Hematopoietic multipotent progenitor cell treated with erythropoietin and hydrocortisone succinate and interleukin-3 and kit ligand, for 8 days (in vitro differentiated cells): Measurements from ENCODE around the gene CDK3.
"Not testable (repeated sequence)": the region's sequence is repeated elsewhere in the genome, so short reads cannot be mapped to it uniquely, and the experiment has no call there.

ENCODE experiments used
- DNase-seq: peaks from one replicate; pipeline ENCODE4 v3.0.0-alpha.2; 2015

CDK3 gene

DNA sequence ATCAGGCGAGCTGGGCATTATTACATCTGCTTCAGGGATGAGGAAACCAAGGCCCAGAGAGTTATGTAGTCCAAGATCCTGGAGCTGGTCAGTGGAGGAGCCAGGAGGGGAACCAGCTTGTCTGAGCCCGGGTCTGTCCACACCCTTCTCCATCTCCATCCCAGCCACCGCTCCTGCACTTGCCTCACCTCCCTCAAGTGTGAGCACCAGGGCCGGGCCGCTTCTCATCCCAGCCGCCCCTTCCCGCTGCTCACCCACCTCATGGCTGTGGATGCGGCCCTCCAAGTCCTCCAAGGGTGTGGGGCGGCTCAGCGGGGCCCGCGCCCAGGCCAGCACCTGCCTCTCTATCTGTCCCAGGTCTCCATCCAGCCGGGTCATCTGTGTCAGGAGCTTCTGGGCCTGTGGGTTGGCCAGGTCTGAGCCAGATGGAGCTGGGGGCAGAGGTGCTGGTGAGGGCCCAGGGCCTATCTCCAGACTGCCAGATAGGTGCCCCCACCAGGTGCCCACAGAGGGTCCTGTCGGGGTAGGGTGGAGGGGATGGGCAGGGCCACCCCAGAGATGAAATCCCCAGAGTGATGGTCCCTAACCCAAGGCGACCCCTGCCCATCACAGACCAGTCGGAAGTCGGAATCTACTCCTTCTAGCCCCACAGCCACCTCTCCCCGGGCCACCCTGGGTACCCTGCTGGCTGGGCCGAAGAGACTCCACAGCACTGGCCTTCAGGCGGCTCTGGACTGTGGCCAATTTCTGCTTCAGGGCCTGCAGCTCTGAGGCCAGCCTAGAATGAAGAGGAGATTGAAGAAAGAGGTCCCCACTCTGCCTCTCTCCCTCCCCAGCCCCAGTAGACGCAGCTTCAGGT, 17.1 kb downstream of the CDK3 start:
- DNase-seq: no peak

DNA sequence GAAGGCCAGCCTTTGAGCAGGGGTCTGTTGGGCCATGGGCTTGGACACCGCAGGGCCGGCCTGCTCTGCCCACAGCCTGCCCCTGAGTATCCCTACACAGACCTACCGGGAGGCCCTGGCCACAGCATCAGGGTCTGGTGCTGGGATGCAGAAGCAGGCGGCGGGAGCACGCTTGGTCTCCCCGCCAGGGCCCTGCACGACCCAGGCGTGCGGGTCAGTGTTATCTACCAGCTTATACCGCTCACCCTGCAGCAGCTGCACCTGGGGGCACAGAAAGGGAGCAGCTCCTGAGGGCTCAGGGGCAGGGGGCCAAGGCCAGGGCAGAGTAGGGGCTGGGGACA, 17.7 kb downstream of the CDK3 start:
- no peak for DNase-seq

DNA sequence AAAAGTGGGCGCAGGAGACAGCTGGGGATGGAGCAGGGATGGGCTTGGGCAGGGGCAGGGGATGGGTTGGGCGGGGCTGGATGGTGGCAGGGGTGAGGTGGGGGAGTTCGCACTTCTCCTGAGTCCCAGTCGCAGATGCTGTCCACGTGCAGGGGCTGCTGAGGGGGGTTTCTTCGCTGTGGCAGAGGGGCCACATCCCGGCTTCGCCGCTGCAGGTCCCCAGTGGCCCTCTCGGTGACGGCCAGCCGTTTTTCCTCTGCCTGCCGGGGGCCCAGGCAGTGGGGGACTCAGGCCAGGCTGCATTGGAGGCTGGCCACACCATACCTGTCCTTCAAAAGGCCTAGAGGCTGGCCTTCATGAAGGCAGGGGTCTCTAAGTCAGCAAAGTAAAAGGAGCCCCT, 18.1 kb downstream of the CDK3 start:
- DNase-seq: no peak

DNA sequence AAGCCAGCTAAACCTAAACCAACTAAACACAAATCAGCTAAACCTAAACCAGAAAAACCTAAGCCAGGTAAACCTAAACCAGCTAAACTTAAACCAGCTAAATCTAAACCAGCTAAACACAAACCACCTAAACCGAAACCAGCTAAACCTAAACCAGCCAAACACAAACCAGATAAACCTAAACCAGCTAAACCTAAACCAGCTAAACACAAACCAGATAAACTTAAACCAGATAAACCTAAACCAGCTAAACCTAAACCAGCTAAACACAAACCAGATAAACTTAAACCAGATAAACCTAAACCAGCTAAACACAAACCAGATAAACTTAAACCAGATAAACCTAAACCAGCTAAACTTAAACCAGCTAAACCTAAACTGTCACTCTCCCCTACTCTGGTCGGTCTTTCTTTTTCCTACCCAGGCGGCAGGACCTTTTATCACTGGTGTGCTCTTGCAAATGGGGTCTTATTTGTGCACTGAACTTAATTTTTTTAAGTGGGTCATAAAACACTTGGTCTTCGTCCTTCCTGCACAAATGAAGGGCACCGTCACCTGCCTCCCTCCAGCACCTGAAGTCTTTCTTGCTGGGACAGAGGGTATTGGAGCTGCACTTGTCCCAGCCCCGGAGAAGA, 19.3 kb downstream of the CDK3 start:
- no peak for DNase-seq

DNA sequence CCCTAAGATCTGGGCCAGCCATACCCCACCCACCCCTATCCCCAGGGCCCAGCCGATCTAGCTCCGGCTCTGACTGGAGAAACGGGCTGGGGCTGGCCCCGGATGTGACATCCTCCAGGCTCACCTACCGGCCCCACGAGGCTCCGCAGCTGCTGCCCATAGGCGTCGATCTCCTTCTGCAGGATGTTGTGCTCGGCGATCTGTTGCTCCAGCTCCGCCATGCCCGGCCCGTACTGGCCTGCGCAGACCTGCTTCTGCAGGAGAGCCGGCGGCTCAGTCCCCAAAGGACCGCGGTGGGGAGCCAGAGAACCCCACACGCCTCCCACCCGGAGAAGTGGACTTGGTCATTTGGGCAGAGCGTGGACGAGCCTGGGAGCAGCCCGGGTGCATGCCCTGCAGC, 21.6 kb downstream of the CDK3 start:
- DNase-seq: no peak

DNA sequence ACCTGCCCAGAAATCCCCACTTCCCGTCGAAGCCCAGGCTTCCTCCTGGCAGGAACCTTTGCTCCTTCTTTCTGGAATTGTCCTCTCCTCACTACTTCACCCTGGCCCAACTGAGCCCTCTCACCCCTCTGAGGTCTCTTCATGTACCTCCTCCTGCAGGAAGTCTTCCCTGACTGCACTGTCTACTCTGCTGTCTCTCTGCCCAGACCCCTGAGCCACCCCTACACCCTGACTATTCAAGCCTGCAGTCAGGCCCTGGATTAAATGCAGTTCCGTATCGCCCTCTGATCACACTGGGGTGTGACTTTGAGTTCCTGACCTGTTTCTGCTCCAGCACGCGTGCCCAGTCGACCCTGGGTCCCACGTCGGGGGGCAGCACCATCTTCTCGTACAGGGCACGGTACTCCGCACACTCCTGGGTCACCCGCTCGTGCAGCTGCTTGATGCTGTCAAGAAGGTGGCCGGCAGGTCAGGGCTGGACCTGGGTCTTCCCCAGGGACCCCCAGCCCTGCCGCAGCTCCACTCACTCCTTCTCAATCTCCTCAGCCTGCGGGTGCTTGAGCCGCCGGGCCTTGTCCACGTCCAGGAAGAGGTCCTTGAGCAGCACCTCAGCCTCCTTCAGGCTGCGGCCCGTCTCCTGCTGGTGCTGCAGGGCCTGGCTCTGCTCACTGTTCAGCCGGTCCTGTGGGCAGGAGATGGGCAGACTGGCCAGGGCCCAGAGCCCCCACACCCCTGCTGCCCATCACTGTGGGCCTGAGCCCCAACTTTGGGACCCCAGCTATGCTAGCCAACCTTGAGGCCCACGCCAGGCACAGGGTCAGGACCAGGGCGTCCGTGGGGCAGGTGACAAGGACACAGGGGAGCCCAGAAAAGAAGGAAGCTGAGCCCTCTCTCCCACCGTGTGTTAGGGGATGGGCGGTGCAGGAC, 22.6 kb downstream of the CDK3 start:
- DNase-seq: no peak

DNA sequence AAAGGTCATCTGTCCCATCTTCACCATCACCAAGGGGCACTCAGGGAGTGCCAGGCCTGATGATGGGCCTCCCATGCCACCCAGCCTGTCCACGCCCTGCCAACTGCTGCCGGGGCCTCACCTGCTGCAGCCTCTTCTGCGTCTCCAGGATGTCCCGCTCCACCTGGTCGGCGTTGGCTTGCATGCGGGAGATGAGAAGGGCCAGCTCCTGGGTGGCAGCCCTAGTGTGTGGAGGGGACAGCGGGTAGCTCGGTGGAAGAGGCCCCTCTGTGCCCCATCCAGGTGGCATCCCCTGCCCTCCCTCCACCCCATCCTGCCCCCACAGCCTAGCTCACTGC, 23.2 kb downstream of the CDK3 start:
- DNase-seq: no peak

DNA sequence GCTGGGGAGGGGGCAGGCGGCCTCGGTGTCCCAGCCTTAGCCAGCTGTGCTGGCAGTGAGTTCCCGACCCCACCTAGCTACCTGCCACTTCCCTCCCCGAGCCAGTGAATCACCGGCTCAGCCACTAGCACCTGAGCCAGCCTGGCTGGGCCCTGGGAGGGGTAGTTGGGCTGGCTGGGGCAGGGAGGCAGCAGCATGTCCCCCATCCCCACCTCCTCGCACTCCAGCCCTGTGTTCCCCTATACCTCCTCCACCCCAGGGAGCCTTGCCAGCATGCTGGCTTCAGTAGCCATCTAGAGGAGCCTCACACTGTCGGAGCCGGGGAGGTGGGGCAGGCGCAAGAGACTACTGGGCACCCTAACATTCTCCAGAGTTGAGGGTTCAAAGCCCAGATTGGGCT, 23.7 kb downstream of the CDK3 start:
- no peak for DNase-seq

DNA sequence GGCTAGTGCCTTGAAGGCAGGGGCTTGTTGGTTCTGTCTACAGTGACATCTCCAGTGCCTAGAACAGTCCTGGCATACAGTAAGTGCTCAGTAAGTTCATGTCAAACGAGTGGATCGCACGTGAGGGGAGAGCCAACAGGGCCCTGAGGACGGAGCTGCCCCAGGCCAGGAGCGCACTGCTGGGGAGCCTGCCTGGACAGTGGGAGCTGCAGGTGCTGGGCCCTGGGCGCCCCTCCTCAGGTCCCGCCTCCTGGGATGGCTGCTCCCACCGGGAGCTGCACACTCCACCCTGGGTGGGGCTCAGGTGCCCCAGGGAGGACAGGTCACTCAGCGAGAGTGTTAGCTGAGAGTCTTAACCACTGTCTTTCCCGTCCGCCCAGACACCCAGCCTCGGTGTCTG, 24.6 kb downstream of the CDK3 start:
- DNase-seq: no peak

DNA sequence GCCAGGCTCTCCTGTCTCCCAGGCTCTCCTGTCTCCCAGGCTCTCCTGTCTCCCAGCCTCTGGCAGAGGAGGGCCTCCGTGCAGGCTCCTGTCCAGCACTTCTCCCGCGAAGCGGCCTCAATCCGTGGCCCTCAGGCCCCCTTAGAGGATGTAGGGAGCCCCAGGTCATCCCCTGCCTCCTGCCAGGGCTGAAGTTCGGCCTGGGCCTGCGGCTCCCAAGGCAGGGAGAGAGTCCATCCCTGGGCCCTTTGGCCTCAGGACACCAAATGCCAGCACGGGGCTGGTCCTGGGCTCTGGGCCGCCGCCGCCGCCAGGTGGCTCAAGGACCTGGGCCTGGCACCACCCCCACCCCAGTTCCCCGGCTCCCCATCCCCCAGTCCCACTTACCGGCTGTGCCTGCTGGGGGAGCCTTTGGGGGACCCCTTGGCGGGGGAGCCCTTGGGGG, 26.1 kb downstream of the CDK3 start:
- no peak for DNase-seq

DNA sequence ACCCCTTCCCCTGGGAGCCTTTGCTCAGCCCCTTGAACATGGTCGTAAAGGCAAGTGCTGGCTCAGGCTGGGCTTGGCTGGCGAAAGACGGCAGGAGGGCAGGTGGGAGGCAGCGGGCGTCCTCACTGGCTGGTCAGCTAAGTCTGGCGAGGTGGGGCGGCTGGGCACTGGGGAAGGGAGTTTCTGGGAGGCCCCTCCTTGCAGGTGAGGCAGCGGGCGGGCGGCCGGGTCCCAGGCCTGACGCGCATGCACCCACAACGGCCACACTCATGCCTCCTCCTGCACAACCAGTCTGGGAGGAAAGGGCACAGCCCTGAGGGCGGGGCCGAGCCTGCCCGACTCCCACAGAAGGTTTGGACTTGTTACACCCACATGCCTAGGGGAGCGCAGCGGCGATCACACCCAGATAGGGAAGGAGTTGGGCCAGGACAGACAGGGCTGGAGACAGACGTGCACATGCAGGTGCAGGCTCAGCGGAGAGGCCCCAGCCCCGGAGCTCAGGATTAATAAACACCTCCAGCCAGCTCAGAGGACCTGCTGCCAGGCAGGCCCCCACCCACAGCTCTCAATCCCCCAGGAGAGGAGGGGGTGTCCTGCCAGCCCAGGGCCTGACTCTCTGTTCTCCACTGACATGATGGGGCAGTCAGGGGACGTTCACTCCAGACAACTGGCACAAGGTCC, 26.6 kb downstream of the CDK3 start, which contains the start of gene EVPL:
Gene EVPL, minus strand, starts transcription at position 148 of the 681 bp plus-strand sequence. Its CDS starts 108 bp downstream, at position 40.
- DNase-seq: peak; percentile 86

DNA sequence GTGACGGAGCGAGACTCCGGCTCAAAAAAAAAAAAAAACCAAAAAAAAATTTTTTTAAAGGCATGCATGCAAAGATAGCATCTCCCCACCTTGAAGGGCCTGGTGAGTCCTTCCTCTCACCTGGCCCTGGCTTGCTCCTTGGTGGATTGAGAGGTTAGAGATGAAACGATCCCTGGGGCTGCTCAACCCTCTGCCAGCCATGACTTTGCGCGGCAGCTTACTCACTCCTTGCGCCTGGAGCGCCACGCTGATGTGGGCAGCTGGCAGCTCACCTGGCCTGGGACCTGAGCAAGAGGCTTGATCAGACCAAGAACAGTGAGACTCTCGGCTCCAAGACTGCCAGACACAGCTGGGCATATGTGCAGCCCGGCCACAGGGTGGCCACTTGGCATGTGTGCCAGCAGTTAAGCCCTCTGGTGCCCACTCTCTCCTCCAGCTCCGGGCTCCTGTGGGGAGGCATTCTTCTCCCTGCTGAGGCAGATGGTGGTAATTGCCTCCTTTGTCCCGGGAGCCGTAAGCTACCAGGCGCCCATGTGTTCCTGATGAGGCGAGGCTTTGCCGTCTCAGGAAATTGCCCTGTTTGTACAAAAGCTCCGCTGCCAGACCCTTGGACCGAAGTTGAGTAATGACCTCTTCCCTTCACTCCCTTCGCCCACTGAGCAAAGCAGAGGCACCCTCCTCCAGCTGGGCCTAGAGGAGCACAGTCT, 31.6 kb downstream of the CDK3 start:
- DNase-seq: peak; percentile 40

DNA sequence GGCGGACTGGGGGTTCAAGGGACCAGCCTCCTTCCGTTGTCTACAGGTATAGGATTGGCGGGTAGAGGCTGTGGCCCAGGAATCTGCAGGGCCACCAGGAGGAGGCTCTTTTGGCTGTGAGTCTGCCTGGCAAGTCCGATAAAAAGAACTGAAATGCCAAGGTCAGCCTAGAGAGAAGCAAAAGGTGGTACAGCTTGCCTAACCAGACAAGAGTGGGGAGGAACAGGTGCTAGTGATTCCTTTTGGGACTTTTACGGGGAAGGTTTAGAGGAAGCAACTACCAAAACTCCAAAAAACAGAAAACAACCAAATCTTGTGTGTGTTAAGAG, 32.1 kb downstream of the CDK3 start:
- no peak for DNase-seq

DNA sequence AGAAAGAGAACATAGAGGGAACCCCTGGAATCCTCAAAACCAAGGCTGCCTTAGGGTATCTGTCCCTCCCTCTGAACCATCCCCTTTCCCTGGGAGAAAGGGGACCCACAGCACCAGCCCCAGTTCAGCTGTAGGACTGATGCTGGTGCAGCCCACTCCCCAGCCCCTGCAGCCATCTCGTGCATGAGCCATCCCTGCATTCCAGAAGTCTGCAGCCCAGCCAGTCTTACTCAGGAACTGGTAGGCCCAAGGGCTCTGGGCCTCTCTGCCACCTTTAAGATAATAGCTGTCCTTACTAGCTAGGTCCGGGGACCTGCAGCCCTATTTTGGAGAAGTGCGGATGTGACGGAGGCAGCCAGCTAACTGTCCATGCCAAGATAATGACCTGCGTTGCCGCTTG, 32.5 kb downstream of the CDK3 start:
- DNase-seq: no peak

DNA sequence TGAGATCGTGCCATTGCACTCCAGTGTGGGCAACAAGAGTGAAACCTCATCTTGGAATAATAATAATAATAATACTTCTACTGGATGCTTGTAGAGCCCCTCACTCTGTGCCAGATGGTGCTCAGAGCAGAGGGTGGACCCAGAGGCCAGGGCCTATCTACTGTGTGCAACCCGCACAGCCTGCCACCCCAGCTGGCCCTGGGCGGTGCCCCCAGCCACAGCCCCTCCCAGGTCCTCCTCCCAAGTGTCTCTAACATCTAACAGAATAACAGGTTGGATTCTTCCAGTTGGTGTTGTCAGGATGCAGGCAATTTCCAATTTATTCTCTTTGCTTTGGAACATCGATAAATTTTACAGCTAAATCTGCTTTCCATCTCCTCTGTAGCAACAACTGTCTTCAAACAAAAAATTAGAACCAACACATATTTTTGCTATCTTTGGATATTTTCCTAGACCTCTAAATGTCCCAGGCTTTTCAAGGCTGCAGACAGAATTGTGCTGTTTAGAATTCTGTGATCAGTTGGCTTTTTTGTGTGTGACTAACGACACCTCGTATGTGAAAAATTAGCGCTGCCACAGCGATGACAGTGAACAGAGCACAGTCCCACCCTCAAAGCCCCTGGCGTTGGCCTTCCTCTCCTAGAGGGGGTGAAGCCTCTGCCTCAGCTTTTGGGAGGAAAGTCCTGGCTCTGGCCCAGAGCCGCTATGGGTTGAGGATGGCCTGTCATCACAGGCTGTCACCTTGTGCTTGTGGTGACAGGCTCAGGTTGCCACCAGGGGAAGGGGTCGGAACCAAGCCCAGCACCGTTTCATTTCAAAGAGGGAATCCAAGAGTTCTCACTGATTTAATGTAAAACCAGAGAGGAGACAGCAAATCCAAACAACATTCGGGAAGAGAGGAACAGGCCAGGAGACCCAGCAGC, 34.0 kb downstream of the CDK3 start:
- peak; percentile 88 for DNase-seq

DNA sequence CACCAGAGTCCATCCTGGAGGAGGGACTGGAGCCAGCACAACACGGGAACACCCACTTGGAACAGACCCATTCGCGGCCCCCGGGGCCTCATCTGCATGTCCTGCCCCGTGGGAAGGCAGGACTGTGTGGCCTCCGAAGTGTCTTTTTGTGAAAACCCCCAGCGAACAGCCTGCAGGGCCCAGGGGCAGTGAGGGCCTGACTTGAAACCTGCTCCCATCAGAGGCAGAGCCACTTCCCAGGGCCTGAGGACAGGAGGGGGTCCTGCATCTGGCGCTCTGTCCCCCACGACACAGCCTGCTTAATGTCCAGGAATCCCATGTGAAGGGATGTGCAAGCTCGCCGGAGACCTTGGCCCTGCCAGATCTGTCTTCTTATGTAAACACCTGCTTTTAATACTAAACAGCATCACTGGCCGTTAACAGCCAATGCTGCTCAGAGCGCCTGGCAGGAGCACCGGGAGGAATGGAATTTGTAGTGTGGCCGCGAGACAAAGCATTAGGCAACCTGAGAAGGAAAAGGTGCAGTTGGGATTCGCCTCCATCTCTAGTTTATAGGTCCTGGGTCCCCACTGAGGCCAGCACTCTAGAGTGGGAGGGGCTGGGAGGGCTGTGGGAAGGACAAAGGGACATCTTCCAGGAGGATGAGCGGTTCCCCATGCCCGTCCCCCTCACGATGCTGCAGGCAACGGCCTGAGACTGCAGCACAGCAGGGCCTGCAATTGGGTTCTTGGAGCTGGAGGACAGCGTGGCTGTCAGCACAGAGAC, 36.0 kb downstream of the CDK3 start:
- no peak for DNase-seq

DNA sequence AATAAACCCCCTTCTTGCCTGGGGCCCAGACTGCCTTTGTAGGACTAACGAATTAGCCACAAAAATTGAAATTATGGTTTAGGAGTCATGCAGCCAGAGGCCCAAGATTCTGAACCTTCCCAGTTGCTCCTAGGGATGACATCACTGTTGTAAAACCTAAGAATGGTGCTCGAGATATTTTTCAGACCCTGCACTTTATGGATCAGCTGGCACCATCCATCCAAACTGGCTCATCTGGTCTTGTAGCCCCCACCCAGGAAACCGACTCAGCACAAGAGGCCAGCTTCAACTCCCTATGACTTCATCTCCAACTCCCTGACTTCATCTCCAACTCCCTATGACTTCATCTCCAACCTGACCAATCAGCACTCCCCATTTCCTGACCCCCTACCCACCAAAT, 37.4 kb downstream of the CDK3 start:
- no peak for DNase-seq

DNA sequence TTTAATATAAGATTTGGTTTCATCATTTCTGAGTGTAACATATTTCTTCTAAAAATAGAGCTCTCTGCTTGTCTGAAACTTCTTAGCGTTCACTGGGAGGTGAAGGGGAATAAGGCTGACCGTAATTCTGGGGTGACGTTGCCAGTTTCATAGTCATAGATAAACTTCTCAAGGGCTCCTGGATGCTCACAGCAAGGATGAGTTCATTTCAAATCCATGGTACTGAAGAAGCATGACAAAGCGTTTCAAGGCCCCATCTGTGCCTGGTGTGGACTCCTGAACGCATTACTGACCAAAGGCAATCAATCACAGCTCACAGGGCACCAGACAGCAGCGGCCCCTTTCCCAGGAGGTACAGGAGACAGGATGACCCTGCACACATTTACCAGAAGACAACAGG, 38.5 kb downstream of the CDK3 start:
- DNase-seq: no peak

DNA sequence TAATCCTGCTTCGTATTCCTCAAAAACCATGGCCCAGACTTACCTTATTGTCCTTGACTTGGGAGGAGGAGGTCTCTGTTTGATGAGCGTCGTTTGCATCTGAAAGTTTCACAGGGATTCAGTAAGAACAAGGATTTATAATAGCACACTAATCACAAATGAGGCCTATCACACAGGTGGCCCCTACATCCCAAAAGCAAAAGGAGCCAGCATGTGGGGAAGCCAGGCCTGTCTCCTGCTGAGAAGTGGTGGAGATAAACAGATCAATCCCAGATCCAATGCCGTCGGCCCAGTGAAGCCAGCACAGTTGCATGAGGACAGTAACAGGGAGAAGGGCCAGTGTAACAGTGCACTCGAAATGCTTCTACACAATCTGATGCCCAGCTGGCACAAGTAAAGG, 39.7 kb downstream of the CDK3 start:
- DNase-seq: no peak

DNA sequence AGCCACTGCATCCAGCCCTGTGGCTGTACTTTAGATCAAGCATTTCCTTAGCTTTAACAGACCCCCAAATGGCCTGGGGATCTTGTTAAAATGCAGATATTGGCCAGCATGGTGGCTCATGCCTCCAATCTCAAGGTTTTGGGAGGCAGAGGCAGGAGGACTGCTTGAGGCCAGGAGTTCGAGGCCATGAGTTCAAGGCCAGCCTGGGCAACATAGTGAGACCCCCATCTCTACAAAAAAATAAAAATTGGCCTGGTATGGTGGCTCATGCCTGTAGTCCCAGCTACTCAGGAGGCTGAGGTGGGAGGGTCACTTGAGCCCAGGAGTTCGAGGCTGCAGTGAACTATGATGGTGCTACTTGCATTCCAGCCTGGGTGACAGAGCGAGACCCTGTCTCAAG, 42.2 kb downstream of the CDK3 start:
- not testable (repeated sequence) for DNase-seq
